Hematopoietic multipotent progenitor cell treated with erythropoietin and hydrocortisone succinate and interleukin-3 and kit ligand, for 6 days (in vitro differentiated cells): ENCODE measurements around the gene GOLGA6C.
"Not testable (repeated sequence)": the region's sequence is repeated elsewhere in the genome, so short reads cannot be mapped to it uniquely, and the experiment has no call there.

Source experiments
- DNase-seq: peaks from one replicate; pipeline ENCODE4 v3.0.0-alpha.2; 2015

GOLGA6C gene

DNA sequence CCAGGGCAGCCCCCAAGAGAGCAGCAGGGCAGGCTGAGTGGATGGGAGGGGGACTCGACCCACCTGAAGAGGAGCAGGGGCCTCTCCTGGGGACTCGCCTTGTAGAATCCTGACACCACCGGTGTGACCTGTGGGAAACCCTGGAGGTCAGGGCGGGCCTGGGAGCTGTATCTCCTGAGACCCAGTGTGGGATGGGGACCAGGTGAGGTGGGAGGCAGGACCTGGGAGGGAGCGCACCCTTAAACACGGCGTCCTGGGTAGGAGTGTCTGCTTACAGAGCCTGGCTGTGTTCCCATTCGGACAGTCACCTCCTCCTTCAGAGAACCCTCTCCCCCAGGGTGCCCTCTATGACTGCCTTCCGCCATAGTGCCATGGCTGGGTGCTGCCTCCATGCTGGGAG lies 29.3 kb upstream of the GOLGA6C start:
- no peak for DNase-seq

DNA sequence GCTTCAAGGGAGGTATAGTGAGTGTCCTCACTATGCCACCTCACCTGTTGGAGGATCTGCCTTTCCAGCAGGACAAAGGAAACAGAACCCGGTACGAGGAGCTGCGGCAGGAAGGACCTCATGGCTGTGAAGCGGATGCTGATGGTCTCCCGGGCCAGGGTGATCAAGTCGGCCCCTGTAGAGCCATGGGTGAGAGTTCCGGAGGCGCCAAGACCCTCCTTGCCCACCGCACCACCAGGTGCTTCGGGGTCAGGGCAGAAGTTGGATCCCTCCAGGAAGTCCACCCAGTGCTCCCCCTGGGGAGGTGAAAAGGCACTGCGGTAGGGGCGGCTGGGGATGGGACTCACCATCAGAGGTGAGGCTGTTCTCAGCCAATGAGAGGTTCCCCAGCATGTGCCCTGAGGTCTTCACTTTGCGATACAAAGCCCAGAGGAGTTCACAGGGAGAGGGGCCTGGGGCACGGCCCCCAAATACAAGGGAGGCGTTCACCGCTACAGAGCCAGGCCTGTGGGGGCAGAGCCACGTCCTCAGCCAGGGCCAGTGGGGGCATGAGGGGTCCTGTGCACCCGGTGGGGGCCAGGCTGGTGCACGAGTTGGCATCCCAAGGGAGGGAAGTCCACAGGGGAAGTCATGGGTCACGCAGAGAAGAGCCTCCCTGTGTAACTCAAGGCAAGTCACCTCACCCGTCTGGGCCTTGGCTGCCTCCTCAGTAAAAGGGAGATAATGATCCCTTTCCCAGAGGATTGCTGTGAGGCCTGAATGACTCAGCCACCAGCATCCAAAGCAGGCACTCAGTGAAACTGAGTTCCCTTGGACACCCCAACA lies 28.7 kb upstream of the GOLGA6C start:
- no peak for DNase-seq

DNA sequence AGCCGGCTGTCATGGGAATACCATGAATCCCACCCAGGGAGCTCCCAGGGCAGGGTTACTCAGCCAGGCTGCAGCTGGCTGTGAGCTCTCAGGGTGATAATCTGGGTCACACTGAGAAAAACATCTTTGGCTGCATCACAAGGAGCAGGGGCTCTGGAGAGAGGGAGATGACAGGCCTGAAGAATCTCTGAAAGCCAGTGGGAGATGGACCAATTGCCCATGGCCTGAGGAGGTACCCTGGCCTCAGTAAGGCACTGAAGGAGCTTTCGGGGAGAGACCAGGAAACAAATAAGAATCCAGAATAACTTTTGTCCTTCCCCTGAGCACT lies 28.2 kb upstream of the GOLGA6C start:
- DNase-seq = no peak

DNA sequence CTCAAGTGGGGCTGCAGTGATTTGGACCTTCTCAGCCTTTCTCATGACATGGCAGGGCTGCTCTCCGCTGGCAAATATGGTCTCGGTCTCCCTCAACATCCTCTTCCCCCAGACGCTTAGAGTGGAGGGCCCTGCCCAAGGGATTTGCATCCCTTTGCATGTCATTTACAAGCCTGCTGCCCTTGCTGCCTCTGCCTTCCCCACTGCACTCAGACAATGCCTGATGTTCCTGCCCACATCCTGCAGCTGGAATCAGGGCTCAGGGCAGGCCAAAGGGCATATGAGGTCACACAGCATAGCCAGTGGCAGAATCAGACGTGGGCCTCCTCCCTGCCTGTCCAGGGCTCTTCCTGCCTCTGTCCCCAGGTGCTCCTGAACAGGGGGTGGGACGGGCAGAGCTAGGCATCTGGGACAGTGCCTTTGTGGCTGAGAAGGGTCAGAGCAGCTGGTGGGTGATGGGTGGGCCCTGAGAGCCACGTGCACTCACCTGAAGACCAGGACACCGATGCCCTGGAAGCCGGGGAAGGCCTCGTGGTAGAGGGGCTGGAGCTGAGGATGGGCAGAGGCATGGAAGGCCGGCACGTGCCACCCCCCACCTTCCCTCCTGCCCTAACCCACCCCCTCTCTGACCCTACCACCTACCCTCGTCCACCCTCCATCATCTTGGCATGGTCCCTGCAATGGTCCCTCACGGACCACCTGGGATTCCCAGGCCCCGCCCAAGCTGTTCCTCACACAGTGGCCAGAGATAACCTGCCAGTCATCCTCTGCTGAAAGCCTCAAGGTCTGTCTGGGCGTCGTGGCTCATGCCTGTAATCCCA lies 27.4 kb upstream of the GOLGA6C start:
- no peak for DNase-seq

DNA sequence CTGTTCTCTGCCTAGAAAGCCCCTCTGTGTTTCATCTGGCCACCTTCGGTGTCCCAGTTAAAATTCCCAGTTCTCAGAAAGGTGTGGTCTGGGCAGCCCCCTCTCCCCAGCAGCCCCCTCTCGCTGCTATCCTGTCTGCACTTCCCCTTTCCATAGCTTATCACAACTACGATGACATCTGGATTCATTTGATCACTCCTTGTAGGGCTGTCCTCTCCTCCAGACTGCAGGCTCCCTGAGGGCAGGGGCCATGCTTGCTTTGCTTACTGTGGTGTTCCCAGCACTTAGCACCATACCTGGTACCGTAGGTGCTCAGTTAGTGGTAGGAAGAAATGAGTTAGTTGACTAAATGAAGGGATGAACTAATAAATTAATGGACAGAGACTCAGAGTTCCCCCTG lies 26.3 kb upstream of the GOLGA6C start:
- DNase-seq = no peak

DNA sequence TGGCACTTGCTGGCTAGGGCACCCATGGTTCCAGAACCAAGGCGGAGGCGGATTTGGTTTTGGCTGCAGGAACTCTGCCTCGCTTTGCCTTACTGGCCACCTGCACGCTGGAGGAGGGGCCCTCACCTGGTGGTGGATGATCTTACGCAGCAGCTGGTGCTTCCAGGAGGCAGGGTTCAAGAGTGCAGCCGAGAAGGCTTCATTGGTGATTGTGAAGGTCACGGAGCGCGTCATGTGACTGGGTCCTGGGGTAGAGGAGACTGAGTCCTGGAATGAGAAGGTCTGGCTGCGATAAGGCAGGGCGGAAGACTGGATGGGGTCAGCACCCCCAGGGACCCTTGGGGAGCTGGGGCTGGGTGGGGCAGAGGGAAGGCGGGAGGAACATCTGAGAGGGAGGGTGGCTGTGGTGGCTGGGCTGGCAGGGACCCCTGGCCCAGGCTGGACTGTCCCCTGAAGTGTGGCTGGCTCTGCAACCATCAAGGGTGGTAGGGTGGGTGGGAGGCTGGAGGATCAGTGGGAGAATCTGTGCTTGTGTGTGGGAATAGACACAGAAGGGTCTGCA lies 25.8 kb upstream of the GOLGA6C start:
- DNase-seq = no peak

DNA sequence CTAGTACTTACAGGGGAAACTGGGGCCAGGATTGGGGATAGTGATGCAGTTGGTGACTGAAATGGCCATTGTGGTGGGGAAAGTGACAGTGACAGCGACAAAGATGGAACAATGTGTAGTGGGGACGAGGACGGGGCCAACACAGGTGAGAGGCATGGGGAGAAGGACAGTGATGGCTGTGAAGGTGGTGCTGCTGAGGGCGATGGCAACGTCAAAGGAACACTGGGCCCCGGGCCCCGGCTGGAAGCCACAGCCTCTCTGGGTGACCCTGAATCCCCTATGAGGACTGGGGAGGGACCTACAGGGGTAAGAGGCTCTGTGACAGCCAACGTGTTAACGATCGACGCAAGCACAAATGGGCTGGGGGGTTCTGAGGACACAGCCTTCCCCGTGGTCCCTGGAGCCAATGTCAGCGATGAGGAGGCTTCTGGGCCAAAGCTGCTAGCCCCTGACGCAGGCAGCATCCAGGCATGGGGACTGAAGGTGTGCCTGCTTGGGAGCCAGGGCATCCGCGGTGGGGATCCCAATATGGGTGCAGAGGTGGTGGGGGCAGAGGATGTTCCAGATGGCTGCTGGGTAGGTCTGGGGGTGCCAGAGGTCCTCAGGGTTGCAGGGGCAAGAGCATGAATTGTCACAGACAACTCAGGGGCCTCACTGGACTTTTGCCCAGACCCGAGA lies 25.2 kb upstream of the GOLGA6C start:
- no peak for DNase-seq

DNA sequence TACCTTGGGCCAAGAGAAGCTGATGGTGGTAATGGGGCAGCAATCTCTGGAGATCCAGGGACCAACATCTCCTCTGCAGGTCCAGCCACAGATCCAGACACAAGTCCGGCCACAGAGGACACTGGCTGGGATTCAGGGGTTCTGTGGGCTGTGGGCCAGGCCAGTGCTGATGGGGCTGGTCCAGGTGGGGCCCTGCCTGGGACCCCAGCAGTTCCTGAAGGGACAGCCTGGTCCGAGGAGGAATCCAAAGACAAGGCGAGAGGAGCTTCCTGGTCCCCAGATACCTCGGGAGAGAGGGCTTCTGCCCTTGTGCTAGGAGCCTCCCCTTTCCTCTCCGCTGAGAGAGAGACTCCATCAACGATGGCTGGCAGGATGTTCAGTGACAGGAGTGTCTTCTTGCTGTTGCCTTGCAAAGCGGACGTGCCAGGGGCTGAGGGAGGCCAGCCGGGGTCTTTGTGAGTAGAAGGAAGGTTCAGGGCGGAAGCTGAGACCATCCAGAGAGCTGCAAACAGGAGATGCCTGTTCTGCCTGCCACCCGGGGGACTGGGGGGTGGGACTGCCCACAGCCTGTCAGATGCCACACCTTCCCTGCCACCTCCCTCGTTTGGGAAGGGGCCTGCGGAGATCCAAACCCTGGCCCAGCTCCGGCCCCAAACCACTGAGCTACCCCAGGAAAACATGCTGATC lies 24.5 kb upstream of the GOLGA6C start:
- DNase-seq = no peak

DNA sequence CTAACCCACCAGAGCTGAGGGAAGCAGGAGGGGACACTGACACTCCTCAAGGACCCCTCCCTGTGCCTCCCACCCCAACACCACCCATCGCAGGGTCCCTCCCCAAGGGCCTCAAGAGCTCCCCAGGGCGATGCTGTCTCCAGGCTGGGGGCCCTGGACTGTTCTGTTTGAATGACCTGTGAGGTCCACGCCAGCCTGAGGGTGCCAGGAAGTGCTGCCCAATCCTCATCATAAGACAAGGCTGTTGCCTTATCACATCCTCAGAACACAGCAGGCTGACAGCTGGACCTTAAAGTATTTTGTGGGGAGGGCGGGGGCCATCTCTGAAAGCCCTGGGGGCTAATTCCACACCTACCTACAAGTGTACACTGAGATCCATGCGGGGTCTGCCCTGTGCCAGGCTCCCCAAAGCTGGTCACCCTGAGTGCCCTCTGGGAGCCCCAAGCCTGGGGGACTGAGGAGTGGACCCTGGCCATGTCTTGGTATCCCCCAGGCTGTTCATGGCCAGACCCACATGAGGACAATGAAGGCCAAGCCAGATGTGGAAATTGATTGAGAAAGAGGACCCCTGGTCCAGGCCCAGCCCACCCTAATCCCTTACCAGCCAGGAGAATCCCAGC lies 23.8 kb upstream of the GOLGA6C start:
- DNase-seq = no peak

DNA sequence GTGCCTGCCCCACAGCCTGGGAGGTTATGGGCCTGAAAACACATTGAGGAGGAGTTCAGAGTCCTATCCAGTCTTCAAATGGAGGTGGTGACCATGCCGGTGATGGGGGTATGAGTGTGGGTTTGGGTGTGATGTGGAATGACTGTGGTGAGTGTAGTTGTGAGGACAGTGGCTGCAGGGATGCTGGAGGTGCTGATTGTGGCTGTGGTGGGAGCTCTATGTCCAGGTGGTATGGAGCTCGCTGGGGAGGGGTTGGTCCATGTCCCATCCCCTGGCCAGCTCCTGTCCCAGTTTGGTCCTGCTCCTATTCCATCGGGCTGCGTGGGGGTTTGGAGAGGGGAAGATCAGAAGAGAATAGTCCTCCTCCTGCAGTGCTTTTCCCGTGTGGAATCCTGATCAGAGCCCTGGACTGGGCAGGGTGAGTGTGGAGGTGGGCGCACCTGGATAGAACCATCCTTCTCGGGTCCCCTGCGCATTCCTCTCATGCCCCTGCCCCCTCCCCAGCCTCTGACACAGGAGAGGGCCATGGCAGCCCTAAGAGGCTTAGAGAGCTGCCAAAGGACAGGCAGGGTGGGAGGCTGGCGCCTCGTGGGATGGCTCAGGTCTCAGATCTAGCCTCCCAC lies 23.0 kb upstream of the GOLGA6C start:
- DNase-seq = no peak

DNA sequence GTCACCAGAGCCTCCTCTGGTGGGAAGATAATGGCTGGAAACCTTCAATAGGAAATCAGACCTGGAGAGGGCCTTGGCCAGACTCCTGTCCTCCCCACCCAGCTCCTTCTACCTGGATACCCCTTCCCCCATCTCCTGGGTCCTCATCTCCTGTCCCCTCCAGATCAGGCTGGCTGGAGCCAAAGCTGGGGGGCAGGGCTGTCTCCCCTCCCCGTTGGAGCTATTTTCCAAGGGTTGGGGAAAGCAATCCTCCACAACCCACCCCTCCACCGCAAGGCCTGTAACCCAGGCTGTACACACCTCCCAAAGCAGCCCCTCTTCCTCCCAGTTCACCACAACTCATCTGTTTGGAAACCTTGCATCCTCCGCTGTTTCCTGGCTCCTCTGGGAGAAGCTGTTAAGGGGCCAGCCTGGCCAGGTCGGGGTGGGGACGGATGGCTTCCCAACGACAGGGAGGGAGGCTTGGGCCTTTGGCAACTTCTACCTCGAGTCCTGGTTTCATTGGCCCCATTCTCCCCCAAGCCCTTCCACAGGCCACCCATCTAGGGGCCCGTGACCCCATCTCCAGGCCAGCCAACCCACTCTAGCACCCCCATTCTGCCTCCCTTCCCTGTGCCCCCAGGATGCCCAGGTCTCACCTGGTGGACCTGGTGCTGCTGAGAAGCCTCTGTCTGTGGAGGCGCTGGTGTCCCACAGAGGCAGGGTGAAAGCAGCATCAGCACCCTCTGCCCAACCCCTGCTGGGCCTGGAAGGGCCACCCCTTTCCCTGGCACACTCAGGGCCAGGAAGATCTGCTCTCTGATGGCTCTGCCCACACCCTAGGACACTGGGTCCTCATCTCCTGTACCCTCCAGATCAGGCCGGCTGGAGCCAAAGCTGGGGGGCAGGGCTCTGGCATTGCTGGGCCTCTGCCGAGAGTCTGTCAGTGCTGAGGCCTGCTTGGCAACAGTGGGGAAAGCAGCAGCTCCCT lies 22.1 kb upstream of the GOLGA6C start:
- DNase-seq = no peak

DNA sequence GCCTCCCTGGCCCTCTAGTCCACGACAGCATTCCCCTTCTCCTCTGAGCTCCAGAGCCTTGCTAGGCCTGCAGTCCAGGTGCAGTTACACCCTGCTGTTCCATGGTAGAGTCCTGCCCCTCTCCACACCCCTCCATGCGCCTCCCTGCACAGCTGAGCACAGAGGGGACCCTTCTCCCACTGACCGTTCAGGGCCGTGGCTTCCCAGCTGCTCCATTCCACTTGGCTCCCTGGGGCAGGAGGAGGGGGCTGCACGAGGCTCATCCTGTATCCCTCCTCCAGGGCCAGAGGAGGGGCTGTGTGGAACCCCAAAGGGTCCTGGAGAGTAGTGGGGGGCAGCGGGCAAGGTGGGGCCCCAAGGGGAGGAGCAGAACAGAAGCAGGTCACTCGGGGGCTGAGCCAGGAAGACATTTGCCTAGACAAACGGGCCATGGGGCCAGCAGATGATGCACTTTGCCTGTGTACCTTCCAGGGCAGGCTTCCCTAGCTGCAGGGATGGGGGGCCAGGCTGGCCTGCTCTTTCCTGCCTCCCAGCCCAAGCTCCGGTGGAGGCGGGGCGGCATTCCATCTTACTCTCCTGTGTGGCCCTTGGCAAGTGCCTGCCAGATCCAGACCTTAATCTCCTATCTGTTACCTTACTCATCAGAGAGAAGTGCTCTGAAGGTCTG lies 20.7 kb upstream of the GOLGA6C start:
- no peak for DNase-seq

DNA sequence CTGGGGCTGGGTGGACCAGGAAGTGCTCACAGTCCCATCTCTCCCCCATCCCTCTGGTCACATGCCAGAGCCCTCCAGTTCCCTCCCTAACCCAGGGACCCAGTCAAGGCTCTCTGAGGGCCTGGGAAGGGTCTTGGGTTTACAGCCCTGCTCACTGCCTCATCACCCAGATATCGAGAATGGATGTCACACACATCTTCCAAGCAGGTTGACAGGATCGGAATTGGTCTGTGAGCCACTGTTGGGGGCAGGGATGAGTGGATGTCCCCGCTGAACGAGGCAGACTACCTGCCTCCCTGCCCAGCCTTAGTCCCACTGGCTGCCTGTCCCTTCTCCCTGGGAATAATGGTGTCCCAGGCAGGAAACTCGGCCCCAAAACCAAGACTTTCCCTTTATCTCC lies 20.0 kb upstream of the GOLGA6C start:
- no peak for DNase-seq

DNA sequence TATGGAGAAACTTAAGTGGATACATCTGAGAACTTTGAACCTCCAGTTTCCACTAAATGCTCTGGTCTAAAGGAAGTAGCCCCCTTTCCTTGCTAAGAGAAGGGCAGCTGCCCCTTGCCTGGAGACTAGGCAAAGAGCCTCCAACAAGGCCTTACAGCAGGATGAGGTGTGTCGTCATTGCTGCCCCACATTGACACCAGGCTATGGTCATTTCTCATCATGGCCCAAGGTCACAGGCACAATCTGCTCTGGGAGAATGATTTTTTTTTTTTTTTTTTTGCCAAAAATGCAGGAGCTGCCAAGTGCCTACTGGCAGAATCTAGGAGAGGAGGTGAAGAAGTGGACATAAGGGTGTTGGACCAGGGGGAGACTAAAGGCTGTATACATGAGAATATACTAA lies 12.4 kb upstream of the GOLGA6C start:
- DNase-seq = not testable (repeated sequence)

DNA sequence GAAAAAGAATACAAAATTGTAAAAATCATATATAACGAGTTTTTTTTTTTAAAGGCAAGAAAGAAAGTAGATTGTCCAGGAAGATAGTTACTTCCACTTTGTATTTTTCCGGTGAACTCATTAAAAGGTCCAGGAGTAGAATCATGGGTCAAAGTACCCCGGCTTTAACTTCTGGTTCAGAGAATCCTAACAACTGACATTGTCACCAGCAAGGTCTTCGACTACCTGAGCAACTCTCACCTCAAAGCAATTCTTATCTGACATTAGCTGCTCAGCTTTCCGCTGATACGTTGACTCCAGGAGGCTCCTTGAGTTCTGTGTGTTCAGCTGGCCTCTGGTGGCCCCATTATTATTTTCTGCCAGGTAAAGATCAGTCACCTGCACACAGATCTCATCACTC lies 9.1 kb upstream of the GOLGA6C start:
- not testable (repeated sequence) for DNase-seq

DNA sequence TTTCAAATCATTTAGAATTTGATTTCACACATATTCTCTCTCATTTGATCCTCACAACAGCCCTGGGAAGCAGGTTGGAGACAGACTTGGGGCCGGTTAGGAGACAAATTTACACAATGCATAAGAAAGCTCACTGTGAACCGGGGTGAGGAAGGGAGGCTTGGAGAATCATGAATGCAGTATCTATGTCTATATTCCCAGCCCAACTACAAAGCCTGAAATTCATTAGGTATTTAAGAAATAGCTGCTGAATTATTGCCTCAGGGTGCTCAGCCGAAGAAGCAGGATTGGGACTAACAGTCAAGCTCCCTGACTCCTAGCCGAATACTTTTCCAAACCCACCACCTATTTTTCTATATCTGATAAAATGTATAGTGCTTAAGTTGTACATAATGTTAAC lies 8.4 kb upstream of the GOLGA6C start:
- DNase-seq = no peak

DNA sequence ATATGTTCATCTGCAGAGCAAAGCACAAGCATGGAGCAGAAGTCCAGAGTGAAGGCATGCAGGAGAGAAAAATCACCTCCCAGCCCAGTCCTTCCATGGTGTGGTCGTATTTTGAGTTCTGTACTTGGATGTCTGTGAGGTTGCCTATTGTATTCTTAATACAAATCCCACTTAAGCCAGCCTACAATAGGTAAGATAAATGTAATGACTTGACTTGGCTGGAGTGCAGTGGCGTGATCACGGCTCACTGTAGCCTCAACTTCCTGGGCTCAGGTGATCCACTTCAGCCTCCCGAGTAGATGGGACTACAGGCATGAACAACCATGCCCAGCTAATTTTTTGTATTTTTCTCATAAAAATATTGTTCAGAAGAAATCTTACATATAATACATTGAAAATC lies 6.8 kb upstream of the GOLGA6C start:
- DNase-seq = not testable (repeated sequence)

DNA sequence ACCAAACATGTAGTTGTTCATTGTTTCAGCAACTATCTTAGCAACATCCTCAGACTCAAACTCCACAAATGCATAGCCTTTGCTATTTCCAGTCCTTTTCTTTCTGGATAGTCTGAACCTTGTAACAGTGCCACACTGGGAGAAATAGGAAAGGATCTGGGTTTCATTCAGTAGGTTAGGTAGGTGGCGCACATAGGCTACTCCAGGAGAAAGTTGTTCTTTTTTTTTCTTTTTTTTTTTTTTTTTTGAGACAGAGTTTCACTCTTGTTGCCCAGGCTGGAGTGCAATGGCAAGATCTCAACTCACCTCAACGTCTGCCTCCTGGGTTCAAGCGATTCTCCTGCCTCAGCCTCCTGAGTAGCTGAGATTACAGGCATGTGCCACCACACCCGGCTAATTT lies 5.8 kb upstream of the GOLGA6C start:
- not testable (repeated sequence) for DNase-seq

DNA sequence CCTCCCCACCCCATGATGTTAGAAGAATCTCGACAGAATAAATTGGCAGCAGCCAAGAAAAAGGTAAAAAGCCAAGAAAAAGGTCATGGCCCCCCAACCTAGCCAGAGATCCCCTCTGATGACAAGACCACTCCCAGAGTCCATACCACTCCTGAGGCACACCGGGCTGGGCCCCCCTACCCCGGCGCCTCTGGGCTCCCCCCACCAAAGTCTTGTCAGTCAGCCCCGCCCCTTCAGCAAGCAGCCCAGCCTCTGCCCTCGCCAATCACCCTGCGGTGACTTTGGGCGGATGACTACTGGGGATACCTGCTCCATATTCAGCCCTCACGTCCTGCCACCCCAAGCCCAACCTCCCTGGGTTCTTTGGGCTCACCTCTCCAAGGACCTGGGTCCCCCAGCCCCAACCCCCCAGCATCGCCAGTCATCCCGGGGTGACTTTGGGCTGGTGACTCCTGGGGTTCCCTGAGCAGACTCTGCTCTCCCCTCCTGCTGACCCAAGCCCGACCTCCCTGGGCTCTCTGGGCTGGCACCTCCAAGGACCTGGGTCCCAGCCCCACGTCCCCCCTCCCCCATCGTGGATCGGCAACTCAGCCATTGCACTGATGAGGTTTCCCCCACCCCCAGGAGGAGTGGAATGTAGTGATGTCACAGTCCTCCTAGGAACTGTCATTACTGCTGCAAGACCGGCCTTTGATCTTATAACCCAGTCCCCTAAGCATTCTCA lies 648 bp downstream of the GOLGA6C start:
- not testable (repeated sequence) for DNase-seq
